GM21786 (cell line): ENCODE data around the gene BABAM2.

Source experiments
- ATAC-seq: cut with Tn5 transposase; IDR thresholded peaks from one replicate; pipeline ENCODE4 v1.9.1; 2021; ENCODE audit not compliant: unreplicated experiment

BABAM2 gene

GRCh38 chr2:27907547-27907946 is 17.0 kb downstream of the BABAM2 start:
- ATAC-seq = no peak

GRCh38 chr2:27909901-27910300 is 19.4 kb downstream of the BABAM2 start:
- ATAC-seq = no peak

GRCh38 chr2:27911458-27912210 is 21.1 kb downstream of the BABAM2 start:
- no peak for ATAC-seq

GRCh38 chr2:27912512-27912911 is 22.0 kb downstream of the BABAM2 start:
- no peak for ATAC-seq

- no peak for ATAC-seq
Observed at GRCh38 chr2:27914041-27914804, 23.7 kb downstream of the BABAM2 start.

GRCh38 chr2:27914805-27915175 is 24.3 kb downstream of the BABAM2 start:
- ATAC-seq = no peak

- ATAC-seq = no peak
Observed at GRCh38 chr2:27915191-27915590, 24.7 kb downstream of the BABAM2 start.

GRCh38 chr2:27915874-27916273 is 25.3 kb downstream of the BABAM2 start:
- no peak for ATAC-seq

- no peak for ATAC-seq
Observed at GRCh38 chr2:27916293-27916995, 25.9 kb downstream of the BABAM2 start.

- no peak for ATAC-seq
Observed at GRCh38 chr2:27920148-27920885, 29.8 kb downstream of the BABAM2 start.

- no peak for ATAC-seq
Observed at GRCh38 chr2:27921424-27921823, 30.9 kb downstream of the BABAM2 start.

- ATAC-seq = no peak
Observed at GRCh38 chr2:27921880-27922547, 31.5 kb downstream of the BABAM2 start.

- no peak for ATAC-seq
Observed at GRCh38 chr2:27922842-27923241, 32.3 kb downstream of the BABAM2 start.

- ATAC-seq = no peak
Observed at GRCh38 chr2:27925766-27926472, 35.4 kb downstream of the BABAM2 start.

GRCh38 chr2:27929916-27930486 is 39.5 kb downstream of the BABAM2 start:
- no peak for ATAC-seq

- no peak for ATAC-seq
Observed at GRCh38 chr2:27931361-27931950, 40.9 kb downstream of the BABAM2 start.

GRCh38 chr2:27932396-27932795 is 41.9 kb downstream of the BABAM2 start:
- ATAC-seq = no peak

- no peak for ATAC-seq
Observed at GRCh38 chr2:27935026-27935425, 44.5 kb downstream of the BABAM2 start.

GRCh38 chr2:27940090-27940671 is 49.7 kb downstream of the BABAM2 start:
- no peak for ATAC-seq
